Activated T-helper 17 cell treated with anti-CD3 and anti-CD28 coated beads, Interleukin-2, amount 50 U/mL, for 72 hours (primary cell): Measurements from ENCODE around the gene NSMCE4A. TPM values are rescaled to one million over a fixed set of nuclear protein-coding genes. Genes with fewer than 3 reads are reported as not detected.
A peak's percentile ranks its signal among the peaks of the same experiment; 100 is the strongest.
"Not testable (repeated sequence)": the region's sequence is repeated elsewhere in the genome, so short reads cannot be mapped to it uniquely, and the experiment has no call there.

Experiments used
- ATAC-seq: fragments of 150-1000 bp; cut with Tn5 transposase; replicated peaks from 2 replicates; pipeline ENCODE4 v1.10.0; 2021; ENCODE audit warnings: mild to moderate bottlenecking, moderate library complexity
- H3K27ac Mint-ChIP-seq: one replicate; pipeline ENCODE4 v1.8.0; 2022; ENCODE audit warnings: mixed read lengths
- H3K27me3 Mint-ChIP-seq: one replicate; pipeline ENCODE4 v1.8.0; 2022; ENCODE audit warnings: mixed read lengths
- H3K36me3 Mint-ChIP-seq: one replicate; pipeline ENCODE4 v1.8.0; 2022; ENCODE audit warnings: low read depth, mild to moderate bottlenecking, mixed read lengths
- H3K4me1 Mint-ChIP-seq: one replicate; pipeline ENCODE4 v1.8.0; 2022; ENCODE audit warnings: mixed read lengths
- H3K4me3 Mint-ChIP-seq: one replicate; pipeline ENCODE4 v1.8.0; 2022; ENCODE audit warnings: mild to moderate bottlenecking, mixed read lengths
- H3K9me3 Mint-ChIP-seq: one replicate; pipeline ENCODE4 v1.8.0; 2022; ENCODE audit warnings: mixed read lengths
- total RNA-seq, 2 donors: library from RNA; stranded (reverse); gene quantifications; one replicate each; pipeline ENCODE4 v1.2.3, GENCODE V29; 2022

NSMCE4A gene
- total RNA-seq, 2 donors from 2014 or later, result 26.4 to 49.7 TPM

GRCh38 chr10:121974019-121974534 lies 940 bp downstream of the NSMCE4A start:
- ATAC-seq, result peak; percentile 8
- peak overlapping the region; percentile 83 for H3K4me3 Mint-ChIP-seq
- peaks cover 10% of the 10 kb centered on the region for H3K4me1 Mint-ChIP-seq
- H3K36me3 Mint-ChIP-seq, result peaks cover 46% of the 10 kb centered on the region
- H3K9me3 Mint-ChIP-seq, result no peaks in the 10 kb centered on the region
- no peak overlapping the region for H3K27ac Mint-ChIP-seq
- no peaks in the 10 kb centered on the region for H3K27me3 Mint-ChIP-seq

GRCh38 chr10:121969086-121969485 lies 5.9 kb downstream of the NSMCE4A start:
- not testable (repeated sequence) for H3K9me3 Mint-ChIP-seq, H3K27me3 Mint-ChIP-seq, H3K4me3 Mint-ChIP-seq, ATAC-seq, H3K27ac Mint-ChIP-seq, H3K4me1 Mint-ChIP-seq
- peaks cover 94% of the 10 kb centered on the region for H3K36me3 Mint-ChIP-seq

- Mint-ChIP-seq H3K4me3 (no peak overlapping the region), H3K36me3 (peaks cover 93% of the 10 kb centered on the region), H3K27ac (no peak overlapping the region), H3K4me1 (no peaks in the 10 kb centered on the region), H3K9me3 (no peaks in the 10 kb centered on the region), H3K27me3 (no peaks in the 10 kb centered on the region)
- no peak for ATAC-seq
These were observed 9.0 kb downstream of the NSMCE4A start for GRCh38 chr10:121965996-121966395.

- Mint-ChIP-seq H3K36me3 (peaks cover 91% of the 10 kb centered on the region), H3K27me3 (no peaks in the 10 kb centered on the region), H3K27ac (no peak overlapping the region), H3K4me1 (peaks cover 5% of the 10 kb centered on the region), H3K9me3 (no peaks in the 10 kb centered on the region), H3K4me3 (no peak overlapping the region)
- ATAC-seq, result no peak
These were observed 13.6 kb downstream of the NSMCE4A start for GRCh38 chr10:121961456-121961855.

- H3K36me3 Mint-ChIP-seq, result peaks cover 91% of the 10 kb centered on the region
- H3K9me3 Mint-ChIP-seq, result no peaks in the 10 kb centered on the region
- peak; percentile 37 for ATAC-seq
- no peak overlapping the region for H3K4me3 Mint-ChIP-seq
- no peaks in the 10 kb centered on the region for H3K27me3 Mint-ChIP-seq
- peak overlapping the region; percentile 9 for H3K27ac Mint-ChIP-seq
- peaks cover 9% of the 10 kb centered on the region for H3K4me1 Mint-ChIP-seq
These were observed 15.3 kb downstream of the NSMCE4A start for GRCh38 chr10:121959671-121960070.

GRCh38 chr10:121956111-121957061 lies 18.6 kb downstream of the NSMCE4A start:
- H3K36me3 Mint-ChIP-seq, result peaks cover 65% of the 10 kb centered on the region
- peaks cover 9% of the 10 kb centered on the region for H3K4me1 Mint-ChIP-seq
- H3K4me3 Mint-ChIP-seq, result no peak overlapping the region
- no peak for ATAC-seq
- no peaks in the 10 kb centered on the region for H3K9me3 Mint-ChIP-seq
- H3K27me3 Mint-ChIP-seq, result no peaks in the 10 kb centered on the region
- H3K27ac Mint-ChIP-seq, result peak overlapping the region; percentile 82

- peaks cover 25% of the 10 kb centered on the region for H3K36me3 Mint-ChIP-seq
- ATAC-seq, result no peak
These were observed 22.8 kb downstream of the NSMCE4A start for GRCh38 chr10:121952226-121952625.

GRCh38 chr10:121949451-121949850 lies 25.6 kb downstream of the NSMCE4A start:
- no peaks in the 10 kb centered on the region for H3K36me3 Mint-ChIP-seq
- H3K27me3 Mint-ChIP-seq, result no peaks in the 10 kb centered on the region
- no peak for ATAC-seq
- H3K9me3 Mint-ChIP-seq, result no peaks in the 10 kb centered on the region
- no peaks in the 10 kb centered on the region for H3K4me1 Mint-ChIP-seq
- no peak overlapping the region for H3K4me3 Mint-ChIP-seq
- H3K27ac Mint-ChIP-seq, result no peak overlapping the region

More at GRCh38 chr10:121952226-121952625, 22.8 kb downstream of the NSMCE4A start:
- peaks cover 9% of the 10 kb centered on the region for H3K4me1 Mint-ChIP-seq
- H3K27me3 Mint-ChIP-seq, result no peaks in the 10 kb centered on the region
- no peaks in the 10 kb centered on the region for H3K9me3 Mint-ChIP-seq
- H3K4me3 Mint-ChIP-seq, result no peak overlapping the region
- H3K27ac Mint-ChIP-seq, result no peak overlapping the region

GRCh38 chr10:121949049-121949448 lies 26.0 kb downstream of the NSMCE4A start:
- H3K27me3 Mint-ChIP-seq, result no peaks in the 10 kb centered on the region
- no peak for ATAC-seq
- no peaks in the 10 kb centered on the region for H3K9me3 Mint-ChIP-seq
- H3K4me1 Mint-ChIP-seq, result no peaks in the 10 kb centered on the region
- H3K4me3 Mint-ChIP-seq, result no peak overlapping the region
- H3K36me3 Mint-ChIP-seq, result no peaks in the 10 kb centered on the region
- H3K27ac Mint-ChIP-seq, result no peak overlapping the region

GRCh38 chr10:121947343-121948330 lies 27.4 kb downstream of the NSMCE4A start:
- no peak for ATAC-seq
- Mint-ChIP-seq H3K4me3 (no peak overlapping the region), H3K9me3 (no peaks in the 10 kb centered on the region), H3K4me1 (no peaks in the 10 kb centered on the region), H3K27me3 (no peaks in the 10 kb centered on the region), H3K27ac (no peak overlapping the region), H3K36me3 (no peaks in the 10 kb centered on the region)

- Mint-ChIP-seq H3K4me1 (no peaks in the 10 kb centered on the region), H3K27me3 (peaks cover 12% of the 10 kb centered on the region), H3K9me3 (peaks cover 3% of the 10 kb centered on the region), H3K36me3 (no peaks in the 10 kb centered on the region), H3K27ac (no peak overlapping the region), H3K4me3 (no peak overlapping the region)
- no peak for ATAC-seq
These were observed 32.1 kb downstream of the NSMCE4A start for GRCh38 chr10:121942749-121943416.

- peaks cover 3% of the 10 kb centered on the region for H3K9me3 Mint-ChIP-seq
These were observed 33.5 kb downstream of the NSMCE4A start for GRCh38 chr10:121941532-121941931.

GRCh38 chr10:121936295-121936694 lies 38.7 kb downstream of the NSMCE4A start:
- H3K4me1 Mint-ChIP-seq, result no peaks in the 10 kb centered on the region
- H3K4me3 Mint-ChIP-seq, result no peak overlapping the region
- peaks cover 20% of the 10 kb centered on the region for H3K27me3 Mint-ChIP-seq
- ATAC-seq, result no peak
- no peak overlapping the region for H3K27ac Mint-ChIP-seq
- no peaks in the 10 kb centered on the region for H3K36me3 Mint-ChIP-seq
- H3K9me3 Mint-ChIP-seq, result peaks cover 3% of the 10 kb centered on the region

More at GRCh38 chr10:121941532-121941931, 33.5 kb downstream of the NSMCE4A start:
- no peaks in the 10 kb centered on the region for H3K36me3 Mint-ChIP-seq
- no peak overlapping the region for H3K27ac Mint-ChIP-seq
- H3K27me3 Mint-ChIP-seq, result peaks cover 20% of the 10 kb centered on the region
- no peak for ATAC-seq
- no peaks in the 10 kb centered on the region for H3K4me1 Mint-ChIP-seq
- no peak overlapping the region for H3K4me3 Mint-ChIP-seq

GRCh38 chr10:121935702-121936101 lies 39.3 kb downstream of the NSMCE4A start:
- no peaks in the 10 kb centered on the region for H3K36me3 Mint-ChIP-seq
- no peak overlapping the region for H3K27ac Mint-ChIP-seq
- no peaks in the 10 kb centered on the region for H3K4me1 Mint-ChIP-seq
- no peak for ATAC-seq
- no peak overlapping the region for H3K4me3 Mint-ChIP-seq
- H3K9me3 Mint-ChIP-seq, result peaks cover 3% of the 10 kb centered on the region
- H3K27me3 Mint-ChIP-seq, result peaks cover 20% of the 10 kb centered on the region
